BLaER1 treated with 17β-estradiol and CSF1 and Interleukin-3, amounts not matched to agents 10 nM and 100 nM (cell line): ENCODE results near the gene IDH3G.
A peak's percentile ranks its signal among the peaks of the same experiment; 100 is the strongest.

ENCODE experiments used
- H3K27ac ChIP-seq, 11 experiments: shearing (Covaris generic); formaldehyde crosslinking; 2 replicates each; pipeline ENCODE4 v1.8.1; 2022
- H3K27me3 ChIP-seq, 11 experiments: shearing (Covaris generic); formaldehyde crosslinking; 2 replicates each; pipeline ENCODE4 v1.8.1; 2022
- H3K36me3 ChIP-seq, 11 experiments: shearing (Covaris generic); formaldehyde crosslinking; 2 replicates each; pipeline ENCODE4 v1.8.1; 2022
- H3K4me1 ChIP-seq, 10 experiments: shearing (Covaris generic); formaldehyde crosslinking; 2 replicates each; pipeline ENCODE4 v1.8.1; 2022
- H3K4me2 ChIP-seq, 11 experiments: shearing (Covaris generic); formaldehyde crosslinking; 2 replicates each; pipeline ENCODE4 v1.8.1; 2022
- H3K4me3 ChIP-seq, 10 experiments: shearing (Covaris generic); formaldehyde crosslinking; 2 replicates each; pipeline ENCODE4 v1.8.1; 2022
- H3K9ac ChIP-seq, 11 experiments: shearing (Covaris generic); formaldehyde crosslinking; 2 replicates each; pipeline ENCODE4 v1.8.1; 2022
- H3K9me3 ChIP-seq, 11 experiments: shearing (Covaris generic); formaldehyde crosslinking; replicated peaks in 1 of 11; 2 replicates each; pipeline ENCODE4 v1.8.1; 2022
- H4K20me1 ChIP-seq, 11 experiments: shearing (Covaris generic); formaldehyde crosslinking; 2 replicates each; pipeline ENCODE4 v1.8.1; 2022
- Cebpa-rat ChIP-seq, 11 experiments: shearing (Covaris generic); IDR thresholded peaks; 2 replicates each; pipeline ENCODE4 v1.8.1; 2022

Gene IDH3G

DNA sequence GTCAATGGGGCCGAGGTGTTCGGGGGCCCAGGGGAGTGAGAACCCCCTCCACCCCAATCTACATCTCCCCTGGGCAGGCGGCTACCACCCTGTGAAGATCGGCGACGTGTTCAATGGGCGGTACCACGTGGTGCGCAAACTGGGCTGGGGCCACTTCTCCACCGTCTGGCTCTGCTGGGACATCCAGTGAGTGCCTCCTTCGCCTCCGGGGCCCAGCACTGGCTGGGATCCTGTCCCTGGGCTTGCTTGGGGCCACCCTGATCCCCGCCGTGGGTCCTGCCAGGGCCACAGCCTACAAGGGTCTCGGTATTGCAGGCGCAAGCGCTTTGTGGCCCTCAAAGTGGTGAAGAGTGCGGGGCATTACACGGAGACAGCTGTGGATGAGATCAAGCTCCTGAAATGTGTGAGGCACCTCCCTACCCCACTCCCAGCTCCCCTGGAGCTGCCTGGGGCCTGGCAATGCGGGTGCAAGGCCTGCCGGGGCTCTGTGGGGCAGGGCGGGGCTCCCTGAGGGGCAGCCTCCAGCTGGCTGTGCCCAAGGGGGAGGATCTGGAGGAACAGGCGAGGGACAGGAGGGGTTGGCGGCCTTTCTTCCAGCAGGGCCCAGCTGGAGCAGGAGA is 12.6 kb downstream of the IDH3G start:
- peak overlapping the region in 6 of 11 experiments; percentile 32 to 64 (median 58); a peak in 8 of 22 replicates for H3K27ac ChIP-seq
- H4K20me1 ChIP-seq = peaks cover 0 to 88% (median 17%) of the 10 kb centered on the region in 11 experiments; a peak in 14 of 22 replicates
- TF ChIP-seq Cebpa-rat (IDR thresholded peaks at IDR 0.05) = no peak
- peaks cover 0 to 49% (median 25%) of the 10 kb centered on the region in 11 experiments; a peak in 16 of 22 replicates for H3K27me3 ChIP-seq
- peak overlapping the region in 8 of 11 experiments; percentile 32 to 70 (median 58); a peak in 11 of 22 replicates for H3K9ac ChIP-seq
- peaks cover 0 to 47% (median 9%) of the 10 kb centered on the region in 11 experiments; a peak in 8 of 22 replicates for H3K9me3 ChIP-seq
- H3K4me3 ChIP-seq = peak overlapping the region in 2 of 10 experiments; percentile 37 to 40; a peak in 2 of 20 replicates
- H3K4me1 ChIP-seq = peaks cover 24 to 70% (median 43%) of the 10 kb centered on the region in 10 experiments
- peak overlapping the region; percentile 56 to 92 (median 79) for H3K4me2 ChIP-seq
- H3K36me3 ChIP-seq = peaks cover 0 to 25% (median 12%) of the 10 kb centered on the region in 11 experiments; a peak in 9 of 22 replicates

DNA sequence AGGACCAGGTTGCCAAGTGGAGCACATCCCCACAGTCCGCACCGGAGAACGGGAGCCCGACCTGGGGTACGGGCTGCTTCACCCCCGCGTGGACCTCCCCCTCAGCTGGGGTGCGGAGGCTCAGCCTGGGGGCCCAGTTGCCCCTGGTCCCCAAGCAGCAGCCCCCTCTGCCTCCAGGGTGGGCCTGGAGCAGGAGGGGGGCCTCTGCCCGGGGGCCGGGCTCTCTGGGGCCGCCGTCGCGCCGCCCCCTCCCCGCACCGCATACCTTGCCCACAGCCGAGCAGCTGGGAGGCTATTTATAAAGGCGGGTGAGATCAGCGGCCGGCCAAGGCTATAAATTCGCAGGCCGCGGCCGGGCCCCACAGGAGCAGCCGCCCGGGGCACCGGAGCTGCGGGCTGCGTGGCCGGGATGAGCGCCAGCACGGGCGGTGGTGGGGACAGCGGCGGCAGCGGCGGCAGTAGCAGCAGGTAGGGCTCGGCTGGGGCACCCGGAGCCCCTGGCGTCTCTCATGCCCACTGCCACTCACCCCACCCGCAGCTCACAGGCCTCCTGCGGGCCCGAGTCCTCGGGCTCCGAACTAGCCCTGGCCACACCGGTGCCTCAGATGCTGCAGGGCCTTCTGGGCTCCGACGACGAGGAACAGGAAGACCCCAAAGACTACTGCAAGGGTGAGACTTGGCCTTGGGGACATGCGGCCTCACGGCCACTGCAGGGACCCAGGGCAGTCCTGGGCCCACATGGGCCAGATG is 13.3 kb downstream of the IDH3G start, which contains the start of gene SRPK3:
SRPK3 (plus strand) TSS at position 364 of the 750 bp plus-strand sequence; CDS start at position 410, 46 bp downstream.
- Histone ChIP-seq H4K20me1 (peaks cover 0 to 81% (median 14%) of the 10 kb centered on the region in 11 experiments; a peak in 14 of 22 replicates), H3K27ac (peak within 1 kb of the TSS in 8 of 11 experiments; percentile 29 to 64 (median 54); a peak in 15 of 22 replicates), H3K27me3 (peaks cover 0 to 42% (median 20%) of the 10 kb centered on the region in 11 experiments; a peak in 15 of 22 replicates), H3K9ac (peak within 1 kb of the TSS in 8 of 11 experiments; percentile 32 to 70 (median 58); a peak in 14 of 22 replicates), H3K9me3 (peaks cover 0 to 47% (median 9%) of the 10 kb centered on the region in 11 experiments; a peak in 8 of 22 replicates), H3K4me1 (peaks cover 24 to 63% (median 41%) of the 10 kb centered on the region in 10 experiments), H3K36me3 (peaks cover 0 to 19% (median 7%) of the 10 kb centered on the region in 11 experiments; a peak in 8 of 22 replicates), H3K4me2 (peak within 1 kb of the TSS; percentile 56 to 92 (median 79)), H3K4me3 (peak within 1 kb of the TSS in 5 of 10 experiments; percentile 25 to 40 (median 38); a peak in 7 of 20 replicates)
- no peak for TF ChIP-seq Cebpa-rat (IDR thresholded peaks at IDR 0.05)

DNA sequence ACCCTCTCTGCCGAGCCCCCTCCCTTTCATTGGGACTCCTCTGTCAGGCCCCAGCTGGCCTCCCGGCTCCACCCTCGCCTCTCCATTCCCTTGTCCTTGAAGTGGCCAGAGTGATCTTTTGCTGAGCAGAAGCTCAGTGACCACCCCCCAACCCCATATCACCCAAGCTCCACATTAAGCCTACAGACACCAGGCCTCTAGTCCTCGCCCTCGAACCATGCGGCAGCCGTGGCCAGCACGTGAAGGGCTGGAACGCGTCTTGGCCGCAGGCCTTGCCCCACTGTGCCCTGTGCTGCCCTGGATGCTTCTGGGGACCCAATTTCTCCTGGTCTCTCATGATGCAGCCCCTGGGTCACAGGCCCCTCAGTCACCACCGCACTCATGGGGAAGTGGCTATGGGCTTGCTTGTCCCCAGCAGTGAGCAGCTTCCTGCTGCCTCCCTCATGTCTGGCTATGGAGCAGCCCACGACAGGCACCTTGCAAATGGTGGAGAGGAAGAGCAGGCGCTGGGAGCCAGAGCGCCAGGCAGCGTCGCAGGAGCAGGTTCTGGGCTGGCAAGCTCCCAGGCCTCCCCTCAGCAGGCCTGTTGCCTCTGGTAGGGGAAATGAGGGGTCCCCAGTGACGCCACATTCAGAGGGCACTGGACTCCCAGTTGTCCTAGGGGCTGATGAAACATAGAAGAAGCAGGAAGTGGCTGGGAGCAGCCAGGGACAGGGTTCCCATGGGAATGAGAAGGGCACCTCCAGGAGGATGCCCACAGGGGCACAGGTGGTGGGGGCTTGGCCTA is 14.1 kb downstream of the IDH3G start:
- H3K4me2 ChIP-seq = peak overlapping the region; percentile 56 to 92 (median 79)
- H3K4me3 ChIP-seq = peak overlapping the region in 5 of 10 experiments; percentile 25 to 40 (median 38); a peak in 4 of 20 replicates
- no peak for TF ChIP-seq Cebpa-rat (IDR thresholded peaks at IDR 0.05)
- peaks cover 0 to 34% (median 15%) of the 10 kb centered on the region in 11 experiments; a peak in 15 of 22 replicates for H3K27me3 ChIP-seq
- peak overlapping the region in 8 of 11 experiments; percentile 29 to 64 (median 54); a peak in 14 of 22 replicates for H3K27ac ChIP-seq
- peaks cover 0 to 74% (median 14%) of the 10 kb centered on the region in 11 experiments; a peak in 14 of 22 replicates for H4K20me1 ChIP-seq
- H3K4me1 ChIP-seq = peaks cover 24 to 61% (median 40%) of the 10 kb centered on the region in 10 experiments
- peaks cover 0 to 50% (median 17%) of the 10 kb centered on the region in 11 experiments; a peak in 10 of 22 replicates for H3K9me3 ChIP-seq
- H3K9ac ChIP-seq = peak overlapping the region in 8 of 11 experiments; percentile 32 to 70 (median 58); a peak in 14 of 22 replicates
- H3K36me3 ChIP-seq = peaks cover 0 to 11% (median 0%) of the 10 kb centered on the region in 11 experiments; a peak in 3 of 22 replicates

DNA sequence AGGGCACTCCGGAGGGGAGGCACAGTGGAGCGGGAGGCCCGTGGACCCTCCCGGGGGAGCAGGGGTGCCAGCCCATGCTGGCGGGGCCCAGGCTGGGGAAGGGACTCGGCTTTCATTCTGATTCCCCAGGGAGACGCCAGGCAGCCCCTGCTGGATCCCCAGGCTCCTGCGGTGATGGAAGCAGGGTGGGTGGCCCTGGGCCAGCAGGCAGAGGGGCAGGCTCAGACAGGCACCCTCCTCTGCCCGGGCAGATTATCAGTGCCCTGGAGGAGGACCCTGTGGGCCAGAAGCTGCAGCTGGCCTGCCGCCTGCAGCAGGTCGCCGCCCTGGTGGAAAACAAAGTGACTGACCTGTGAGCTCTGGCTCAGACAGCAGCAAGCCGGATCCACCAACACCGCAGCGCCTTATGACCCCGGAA is 15.5 kb downstream of the IDH3G start:
- Histone ChIP-seq H3K4me3 (no peak overlapping the region), H3K4me1 (peaks cover 24 to 58% (median 40%) of the 10 kb centered on the region in 10 experiments), H3K36me3 (0 out of 22 replicates have a peak, but pooled peaks cover 0 to 5% (median 0%) of the 10 kb centered on the region in 11 experiments)

DNA sequence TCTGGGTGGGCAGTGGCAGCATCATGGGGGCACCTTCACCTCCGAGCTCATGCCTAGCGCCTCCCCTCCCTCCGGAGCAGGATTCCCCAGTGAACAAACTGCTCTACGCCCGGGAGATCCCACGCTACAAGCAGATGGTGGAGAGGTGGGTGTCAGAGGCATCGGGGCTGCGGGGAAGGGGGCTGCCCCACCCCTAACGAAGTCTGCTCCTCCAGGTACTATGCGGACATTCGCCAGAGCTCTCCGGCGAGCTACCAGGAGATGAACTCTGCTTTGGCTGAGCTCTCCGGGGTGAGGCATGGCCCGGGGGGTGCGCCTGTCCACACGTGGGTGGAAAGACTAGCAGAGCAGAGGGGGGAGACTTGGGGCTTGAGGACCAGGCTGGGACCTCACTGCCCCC is 16.0 kb downstream of the IDH3G start:
- Histone ChIP-seq H3K36me3 (0 out of 22 replicates have a peak, but pooled peaks cover 0 to 1% (median 0%) of the 10 kb centered on the region in 11 experiments), H3K4me2 (no peak overlapping the region), H3K4me1 (peaks cover 24 to 53% (median 41%) of the 10 kb centered on the region in 10 experiments), H3K4me3 (no peak overlapping the region), H3K9me3 (peaks cover 0 to 55% (median 33%) of the 10 kb centered on the region in 11 experiments; a peak in 13 of 22 replicates), H4K20me1 (peaks cover 0 to 71% (median 9%) of the 10 kb centered on the region in 11 experiments; a peak in 13 of 22 replicates), H3K9ac (no peak overlapping the region), H3K27me3 (peaks cover 0 to 23% (median 0%) of the 10 kb centered on the region in 11 experiments; a peak in 9 of 22 replicates), H3K27ac (no peak overlapping the region)
- no peak for TF ChIP-seq Cebpa-rat (IDR thresholded peaks at IDR 0.05)

More for the DNA sequence above, 15.5 kb downstream of the IDH3G start:
- no peak for TF ChIP-seq Cebpa-rat (IDR thresholded peaks at IDR 0.05)
- peaks cover 0 to 24% (median 4%) of the 10 kb centered on the region in 11 experiments; a peak in 13 of 22 replicates for H3K27me3 ChIP-seq
- no peak overlapping the region for H3K4me2 ChIP-seq
- H3K9me3 ChIP-seq = peaks cover 0 to 54% (median 28%) of the 10 kb centered on the region in 11 experiments; a peak in 13 of 22 replicates
- H3K27ac ChIP-seq = no peak overlapping the region
- no peak overlapping the region for H3K9ac ChIP-seq
- peaks cover 0 to 71% (median 9%) of the 10 kb centered on the region in 11 experiments; a peak in 13 of 22 replicates for H4K20me1 ChIP-seq

DNA sequence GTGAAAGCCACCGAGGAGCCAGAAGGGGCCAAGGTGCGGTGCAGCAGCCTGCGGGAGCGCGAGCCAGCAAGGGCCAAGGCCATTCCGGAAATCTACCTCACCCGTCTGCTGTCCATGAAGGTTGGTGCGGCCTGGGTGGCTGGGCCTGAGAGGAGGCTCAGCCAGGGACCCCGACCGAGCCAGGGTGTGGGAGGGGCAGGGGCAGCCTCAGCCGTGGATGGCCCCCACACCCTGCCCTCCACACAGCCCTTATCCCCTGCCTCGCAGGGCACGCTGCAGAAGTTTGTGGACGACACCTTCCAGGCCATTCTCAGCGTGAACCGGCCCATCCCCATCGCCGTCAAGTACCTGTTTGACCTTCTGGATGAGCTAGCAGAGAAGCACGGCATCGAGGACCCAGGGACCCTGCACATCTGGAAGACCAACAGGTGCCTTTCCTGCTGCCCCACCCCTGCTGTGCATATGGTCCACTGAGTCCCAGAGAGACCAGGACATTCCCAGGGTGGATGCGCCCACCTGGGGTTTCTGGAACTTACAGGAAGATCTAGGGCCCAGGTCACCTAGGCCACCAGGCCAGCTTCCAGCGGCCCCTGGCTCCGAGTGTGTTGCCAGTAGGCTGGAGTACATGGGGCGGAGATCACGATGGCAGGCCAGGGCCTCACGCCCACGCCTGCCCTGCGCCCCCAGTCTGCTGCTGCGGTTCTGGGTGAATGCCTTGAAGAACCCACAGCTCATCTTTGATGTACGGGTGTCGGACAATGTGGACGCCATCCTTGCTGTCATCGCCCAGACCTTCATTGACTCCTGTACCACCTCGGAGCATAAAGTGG is 16.7 kb downstream of the IDH3G start:
- Histone ChIP-seq H3K27ac (no peak overlapping the region), H4K20me1 (peaks cover 0 to 70% (median 7%) of the 10 kb centered on the region in 11 experiments; a peak in 13 of 22 replicates), H3K4me1 (peaks cover 24 to 50% (median 43%) of the 10 kb centered on the region in 10 experiments), H3K36me3 (no peaks in the 10 kb centered on the region), H3K4me3 (no peak overlapping the region), H3K27me3 (peaks cover 0 to 27% (median 0%) of the 10 kb centered on the region in 11 experiments; a peak in 9 of 22 replicates), H3K9me3 (peaks cover 0 to 61% (median 35%) of the 10 kb centered on the region in 11 experiments; a peak in 13 of 22 replicates), H3K4me2 (peak overlapping the region in 1 of 11 experiments; percentile 7; a peak in 2 of 22 replicates), H3K9ac (no peak overlapping the region)
- TF ChIP-seq Cebpa-rat (IDR thresholded peaks at IDR 0.05) = no peak

DNA sequence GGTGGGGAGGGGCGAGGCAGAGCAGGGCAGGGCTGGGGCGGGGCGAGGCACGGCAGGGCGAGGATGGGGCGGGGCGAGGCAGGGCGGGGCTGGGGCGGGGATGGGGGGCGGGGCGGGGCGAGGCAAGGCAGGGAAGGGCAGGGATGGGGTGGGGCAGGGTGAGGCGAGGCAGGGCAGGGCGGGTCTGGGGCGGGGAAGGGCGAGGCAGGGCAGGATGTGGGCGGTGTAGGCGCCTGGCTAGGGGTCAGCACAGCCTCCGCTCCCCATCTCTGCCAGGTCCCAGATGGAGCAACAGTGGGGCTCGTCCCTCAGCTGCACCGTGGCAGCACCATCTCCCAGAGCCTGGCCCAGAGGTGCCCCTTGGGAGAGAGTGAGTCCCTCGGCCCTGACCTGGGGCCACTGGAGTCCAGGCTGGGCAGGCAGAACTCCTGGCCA is 17.5 kb downstream of the IDH3G start:
- peak overlapping the region in 1 of 11 experiments; percentile 7; a peak in 1 of 22 replicates for H3K4me2 ChIP-seq
- peaks cover 16 to 45% (median 37%) of the 10 kb centered on the region in 10 experiments for H3K4me1 ChIP-seq
- no peak overlapping the region for H3K9ac ChIP-seq
- H3K4me3 ChIP-seq = no peak overlapping the region
- peaks cover 0 to 24% (median 0%) of the 10 kb centered on the region in 11 experiments; a peak in 7 of 22 replicates for H3K27me3 ChIP-seq
- no peak overlapping the region for H3K27ac ChIP-seq
- no peaks in the 10 kb centered on the region for H3K36me3 ChIP-seq
- H4K20me1 ChIP-seq = peaks cover 0 to 68% (median 4%) of the 10 kb centered on the region in 11 experiments; a peak in 10 of 22 replicates
- H3K9me3 ChIP-seq = peaks cover 0 to 66% (median 35%) of the 10 kb centered on the region in 11 experiments; a peak in 13 of 22 replicates
- TF ChIP-seq Cebpa-rat (IDR thresholded peaks at IDR 0.05) = no peak
